DOHH2 (cell line): ENCODE data around the gene PTPN18.

Experiments
- CTCF ChIP-seq: fragments of 200-600 bp; sonication (generic); IDR thresholded peaks from one replicate; pipeline ENCODE4 v1.5.1; 2014; ENCODE audit warnings: antibody characterized with exemption, mild to moderate bottlenecking, low read depth, low read length; ENCODE audit not compliant: poor library complexity, severe bottlenecking
- EZH2phosphoT487 ChIP-seq: fragments of 200-600 bp; sonication (generic); IDR thresholded peaks from 2 replicates; pipeline ENCODE4 v1.6.1; 2017; ENCODE audit warnings: borderline replicate concordance, mild to moderate bottlenecking, antibody characterized with exemption, low read length, moderate library complexity, mixed read lengths

DNA sequence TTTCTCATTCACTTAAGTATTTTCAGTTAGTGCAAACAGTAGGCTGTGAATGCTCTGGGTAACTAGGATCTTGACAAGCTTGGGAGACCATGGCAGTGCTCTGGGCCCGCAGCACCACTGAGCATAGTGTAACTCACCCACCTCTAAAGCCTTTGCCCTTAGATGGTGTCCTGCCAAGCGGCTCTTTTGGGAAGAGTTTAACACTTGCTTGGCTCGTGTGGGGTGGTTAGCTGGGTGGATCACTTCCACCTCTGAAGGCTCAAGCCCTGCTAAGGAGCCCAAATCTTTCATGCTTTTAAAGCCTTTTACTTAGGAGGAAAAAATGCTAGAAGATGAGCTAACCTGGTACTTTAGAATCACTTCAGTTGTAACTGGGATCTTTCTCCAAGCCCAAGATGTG lies 33.9 kb downstream of the PTPN18 start:
- TF ChIP-seq CTCF (no peak), EZH2phosphoT487 (no peak)
